IgD-negative memory B cell (primary cell): ENCODE data around the gene ABLIM1. TPM values are rescaled to one million over a fixed set of nuclear protein-coding genes. Genes with fewer than 3 reads are reported as not detected.

Experiments used
- H3K27ac Mint-ChIP-seq, 3 donors: one replicate each; pipeline ENCODE4 v1.8.0; 2020 to 2022; ENCODE audit warnings: mild to moderate bottlenecking in 3 of 3, mixed read lengths in 3 of 3, moderate library complexity in 1 of 3
- H3K27me3 Mint-ChIP-seq: one replicate; pipeline ENCODE4 v1.8.0; 2021; ENCODE audit warnings: mixed read lengths
- H3K36me3 Mint-ChIP-seq: one replicate; pipeline ENCODE4 v1.8.0; 2020; ENCODE audit warnings: mild to moderate bottlenecking, mixed read lengths
- H3K4me1 Mint-ChIP-seq, 3 donors: one replicate each; pipeline ENCODE4 v1.8.0; 2020 to 2022; ENCODE audit warnings: mixed read lengths in 3 of 3, mild to moderate bottlenecking in 1 of 3
- H3K4me3 Mint-ChIP-seq, 4 donors: one replicate each; pipeline ENCODE4 v1.8.0; 2020 to 2022; ENCODE audit warnings: mild to moderate bottlenecking in 4 of 4, mixed read lengths in 4 of 4, moderate library complexity in 3 of 4
- H3K9me3 Mint-ChIP-seq, 3 donors: one replicate each; pipeline ENCODE4 v1.8.0; 2020 to 2021; ENCODE audit warnings: mixed read lengths in 3 of 3, mild to moderate bottlenecking in 1 of 3
- polyA plus RNA-seq: library from polyadenylated mRNA; unstranded; fragments of 300-500 nt; fragmentation: Illumina TruSeq; gene quantifications from one replicate; pipeline ENCODE4 v1.2.3, GENCODE V29; 2021

ABLIM1 gene
- polyA plus RNA-seq, 1 donor from 2014 or later = 115 TPM

DNA sequence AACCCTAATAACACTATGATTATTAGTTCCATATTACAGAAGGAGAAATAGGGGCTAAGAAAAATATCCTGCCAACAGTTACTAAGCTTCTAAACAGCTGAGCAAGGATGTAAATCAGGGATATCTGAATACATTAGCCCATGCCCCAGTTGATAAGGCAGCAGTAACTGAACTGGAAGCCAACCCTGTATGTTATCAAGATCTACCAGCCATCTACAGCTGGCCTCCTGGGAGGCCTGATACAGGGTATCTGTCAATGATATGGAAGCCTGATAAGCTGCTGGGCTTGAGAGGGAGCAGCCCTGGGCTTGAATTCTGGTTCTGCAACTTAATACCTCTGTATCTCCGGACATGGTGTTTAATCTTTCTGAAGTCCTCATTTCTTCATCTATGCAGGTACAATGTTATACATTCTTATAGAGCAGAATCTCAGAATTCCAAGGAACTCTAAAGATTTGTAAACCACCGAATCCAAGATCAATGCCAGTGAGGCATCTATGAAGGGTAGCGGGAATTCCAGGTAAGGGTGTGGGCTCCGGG, 215.9 kb downstream of the ABLIM1 start:
- H3K9me3 Mint-ChIP-seq = no peaks in the 10 kb centered on the region
- H3K4me1 Mint-ChIP-seq = no peaks in the 10 kb centered on the region
- H3K4me3 Mint-ChIP-seq = no peak overlapping the region
- peaks cover 24% of the 10 kb centered on the region for H3K36me3 Mint-ChIP-seq
- no peaks in the 10 kb centered on the region for H3K27me3 Mint-ChIP-seq
- H3K27ac Mint-ChIP-seq = no peak overlapping the region

DNA sequence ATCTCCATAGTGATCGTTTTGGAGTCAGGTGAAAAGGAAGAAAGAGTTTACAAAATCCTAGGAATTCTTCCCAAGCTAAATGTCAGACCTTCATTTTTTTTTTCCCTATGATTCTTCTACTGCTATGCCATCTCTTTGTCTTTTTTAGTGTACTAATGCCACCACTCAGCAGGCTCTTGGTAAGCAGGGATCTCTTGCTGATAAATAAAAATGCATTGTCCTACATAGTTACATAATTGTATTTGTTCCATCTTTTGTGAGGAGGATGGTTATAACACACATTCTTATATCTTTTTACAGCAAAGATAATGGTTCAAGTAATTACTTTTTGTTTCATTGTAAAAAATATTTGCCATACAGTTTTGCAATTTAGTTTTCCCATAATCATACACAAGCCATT, 217.0 kb downstream of the ABLIM1 start:
- H3K27me3 Mint-ChIP-seq = no peaks in the 10 kb centered on the region
- peaks cover 29% of the 10 kb centered on the region for H3K36me3 Mint-ChIP-seq
- H3K27ac Mint-ChIP-seq = no peak overlapping the region
- H3K9me3 Mint-ChIP-seq = no peaks in the 10 kb centered on the region
- no peaks in the 10 kb centered on the region for H3K4me1 Mint-ChIP-seq
- H3K4me3 Mint-ChIP-seq = no peak overlapping the region

DNA sequence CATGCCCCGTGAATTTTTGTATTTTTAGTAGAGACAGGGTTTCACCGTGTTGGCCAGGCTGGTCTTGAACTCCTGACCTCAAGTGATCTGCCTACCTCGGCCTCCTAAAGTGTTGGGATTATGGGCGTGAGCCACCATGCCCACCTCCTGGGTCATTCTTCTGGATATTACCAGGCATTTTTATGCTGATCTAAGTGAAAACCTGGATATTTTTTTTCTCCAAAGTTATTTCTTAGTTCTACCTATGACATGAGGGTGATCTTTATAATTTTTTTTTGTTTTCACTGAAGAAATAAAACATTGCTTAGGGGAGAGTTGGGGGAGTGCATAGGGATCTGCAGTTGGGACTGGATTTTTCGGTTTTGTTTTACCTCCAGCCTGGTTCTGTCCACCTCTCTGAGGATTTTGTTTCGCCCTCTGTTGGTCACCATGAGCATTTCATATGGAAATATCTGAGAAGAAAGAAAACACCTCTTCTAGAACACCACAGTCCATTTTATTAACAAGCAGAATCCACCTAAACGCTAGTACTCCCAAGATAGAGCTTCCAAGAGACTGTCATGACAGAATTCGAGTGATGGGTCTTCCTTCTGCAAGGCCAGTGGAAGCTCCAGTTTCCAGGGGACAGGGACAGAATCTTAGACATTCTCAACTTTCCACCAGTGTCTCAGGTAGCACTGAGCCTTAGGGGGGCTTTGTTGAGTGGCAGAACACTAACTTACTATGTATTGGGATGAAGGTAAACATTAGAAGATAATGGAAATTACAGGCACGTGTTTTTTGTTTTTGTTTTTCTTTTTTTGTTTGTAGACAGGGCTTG, 220.4 kb downstream of the ABLIM1 start:
- H3K4me1 Mint-ChIP-seq = no peaks in the 10 kb centered on the region
- no peaks in the 10 kb centered on the region for H3K27me3 Mint-ChIP-seq
- no peak overlapping the region for H3K4me3 Mint-ChIP-seq
- H3K36me3 Mint-ChIP-seq = peaks cover 33% of the 10 kb centered on the region
- H3K27ac Mint-ChIP-seq = peak overlapping the region in 1 of 3 donors; percentile 27
- H3K9me3 Mint-ChIP-seq = no peaks in the 10 kb centered on the region

DNA sequence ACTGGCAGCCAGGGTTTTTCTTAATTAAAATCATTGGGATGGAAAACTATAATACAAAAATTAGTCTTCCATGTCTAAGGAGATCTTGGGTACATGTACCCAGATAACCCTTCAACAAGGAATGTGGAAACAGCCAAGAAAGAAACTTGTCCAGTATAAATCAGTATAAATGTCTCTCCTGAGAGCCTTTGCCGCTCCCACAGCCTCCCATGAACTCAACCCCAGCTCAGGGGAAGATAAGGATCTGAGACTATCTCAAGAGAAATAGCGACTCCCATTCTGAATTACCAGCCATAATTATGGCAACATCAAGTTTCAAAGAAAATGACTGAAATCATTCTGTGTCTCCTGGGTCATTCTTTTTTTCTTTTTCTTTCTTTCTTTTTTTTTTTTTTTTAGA, 221.1 kb downstream of the ABLIM1 start:
- Mint-ChIP-seq H3K4me3 (no peak overlapping the region), H3K27ac (no peak overlapping the region), H3K36me3 (peaks cover 33% of the 10 kb centered on the region), H3K9me3 (no peaks in the 10 kb centered on the region), H3K27me3 (no peaks in the 10 kb centered on the region), H3K4me1 (peaks cover 0 to 2% (median 0%) of the 10 kb centered on the region in 3 donors)

DNA sequence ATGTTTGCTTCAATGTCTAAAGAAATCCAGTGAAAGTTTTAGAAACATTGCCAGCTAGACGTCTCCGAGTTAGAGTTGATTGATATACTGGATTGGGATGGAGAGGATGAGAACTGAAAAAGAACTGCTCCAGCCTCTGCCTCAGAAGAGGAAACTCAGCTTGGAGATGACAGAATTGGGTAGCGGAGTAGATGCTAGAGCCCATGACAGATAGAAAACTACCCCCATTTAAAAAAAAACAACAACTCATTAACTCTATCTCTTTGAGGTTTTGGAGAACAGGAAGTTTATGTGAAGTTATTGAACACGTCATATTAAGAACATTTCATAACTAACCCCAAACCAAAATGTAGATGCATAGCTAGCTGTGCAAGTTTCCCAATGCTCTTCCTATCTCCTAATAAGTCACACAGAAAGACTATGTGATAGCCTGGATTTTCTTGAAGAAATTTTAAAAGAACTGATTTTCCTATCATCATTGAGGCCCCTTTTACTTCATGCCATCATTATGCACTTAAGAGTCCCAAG, 225.4 kb downstream of the ABLIM1 start:
- Mint-ChIP-seq H3K4me3 (no peak overlapping the region), H3K27ac (no peak overlapping the region), H3K36me3 (peaks cover 14% of the 10 kb centered on the region), H3K4me1 (peaks cover 0 to 2% (median 0%) of the 10 kb centered on the region in 3 donors), H3K27me3 (no peaks in the 10 kb centered on the region), H3K9me3 (no peaks in the 10 kb centered on the region)

DNA sequence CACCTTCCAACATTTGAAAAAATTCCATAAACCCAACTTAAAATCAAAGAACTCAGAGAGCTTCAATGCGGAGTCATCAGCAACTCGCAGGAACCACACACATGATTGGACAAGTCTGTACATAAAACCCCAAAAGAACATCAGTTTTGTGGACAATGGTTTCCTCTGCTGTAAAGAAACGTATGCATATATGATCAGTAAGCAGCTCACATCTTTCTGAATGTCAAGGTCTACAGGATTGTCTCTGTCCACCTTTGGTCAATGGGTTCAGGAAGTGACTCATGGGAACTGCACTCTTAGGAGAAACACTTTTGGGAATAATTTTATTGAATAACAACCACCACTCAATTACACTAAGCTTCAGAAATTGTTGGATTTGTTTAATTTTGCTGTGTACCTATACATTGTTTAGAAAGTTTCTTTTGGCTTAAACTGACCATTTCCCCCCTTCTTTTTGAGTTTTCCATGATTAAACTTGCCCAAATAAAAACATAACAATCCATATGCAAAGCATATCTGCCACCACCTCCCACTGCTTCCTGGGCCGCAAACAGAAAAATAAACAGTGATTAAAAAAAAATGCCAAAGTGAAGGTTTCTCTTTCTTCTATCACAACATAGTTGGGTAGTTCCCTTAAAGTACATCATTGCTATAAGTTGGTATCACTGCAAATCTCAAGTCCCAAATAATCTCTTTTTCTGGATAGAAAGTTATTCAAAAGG, 226.5 kb downstream of the ABLIM1 start:
- Mint-ChIP-seq H3K27ac (no peak overlapping the region), H3K4me1 (peaks cover 0 to 2% (median 0%) of the 10 kb centered on the region in 3 donors), H3K36me3 (peaks cover 14% of the 10 kb centered on the region), H3K27me3 (no peaks in the 10 kb centered on the region), H3K4me3 (no peak overlapping the region), H3K9me3 (no peaks in the 10 kb centered on the region)

DNA sequence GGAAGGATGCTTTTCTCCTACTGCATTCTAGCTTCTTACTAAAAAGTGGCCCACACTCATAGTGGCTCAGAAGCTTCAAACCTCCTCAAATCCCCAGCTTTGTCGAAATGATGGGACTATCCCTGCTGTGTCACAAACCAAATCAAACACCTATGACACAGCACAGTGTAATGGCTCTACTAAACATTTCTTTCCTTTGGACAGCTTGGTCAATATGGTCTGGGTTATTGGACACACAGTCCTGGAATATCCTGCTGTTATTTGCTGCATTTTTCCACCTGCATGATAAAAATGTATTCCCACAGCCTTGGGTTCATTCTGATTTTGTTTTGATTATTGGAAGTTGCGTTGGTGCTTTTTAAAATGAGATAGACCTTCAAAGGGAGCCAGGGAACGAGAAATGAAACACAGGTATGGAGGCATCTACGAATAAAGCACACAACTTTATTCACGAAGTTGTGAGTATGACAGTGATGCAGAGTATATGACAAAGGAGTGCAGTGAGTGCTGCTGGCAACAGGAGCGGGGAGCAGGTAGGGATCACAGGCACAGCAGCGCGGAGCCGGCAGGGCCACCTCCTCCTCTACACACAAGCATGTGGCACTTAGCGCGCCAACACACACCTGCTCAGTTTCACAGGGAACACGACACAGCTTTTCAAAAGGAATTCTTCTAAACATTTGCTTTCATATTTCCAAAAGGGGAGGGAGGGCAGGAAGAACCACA, 227.2 kb downstream of the ABLIM1 start:
- Mint-ChIP-seq H3K9me3 (no peaks in the 10 kb centered on the region), H3K27me3 (no peaks in the 10 kb centered on the region), H3K4me3 (no peak overlapping the region), H3K36me3 (peaks cover 9% of the 10 kb centered on the region), H3K4me1 (peaks cover 0 to 2% (median 0%) of the 10 kb centered on the region in 3 donors), H3K27ac (no peak overlapping the region)

DNA sequence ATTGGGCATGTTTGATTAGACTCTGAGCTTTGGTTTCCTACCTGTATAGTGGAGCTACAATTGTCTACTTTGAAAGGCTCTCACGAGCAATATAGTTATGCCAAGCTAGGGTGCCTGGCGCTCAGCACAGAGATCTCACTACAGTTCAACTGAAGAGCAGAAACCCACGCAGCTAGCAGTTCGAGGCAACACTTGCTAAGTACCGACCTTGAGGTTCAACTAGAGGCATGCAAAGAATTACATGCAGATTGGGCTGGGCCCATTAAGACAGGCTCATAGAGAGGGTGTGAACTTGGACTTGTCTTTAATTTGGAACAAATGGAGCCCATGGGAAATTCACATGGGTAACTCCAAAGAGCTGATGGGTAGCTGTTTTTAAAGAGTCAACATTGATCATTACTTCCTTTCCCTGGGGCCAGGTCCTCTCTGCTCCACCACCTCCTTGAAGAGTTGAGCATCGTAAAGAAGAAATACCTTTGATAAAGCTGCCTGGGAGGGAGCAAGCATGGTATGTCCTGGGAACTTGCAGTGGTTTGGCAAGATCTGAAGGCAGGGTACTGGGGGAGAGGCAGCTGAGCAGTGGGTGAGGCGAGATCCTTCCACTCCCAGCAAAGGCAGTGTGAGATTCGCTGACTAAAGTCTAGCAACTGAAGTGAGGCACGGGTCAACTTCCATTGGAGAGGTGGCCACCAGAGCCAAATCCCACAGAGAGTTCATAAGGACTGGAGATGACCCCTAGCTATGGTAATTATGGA, 228.3 kb downstream of the ABLIM1 start:
- Mint-ChIP-seq H3K27me3 (no peaks in the 10 kb centered on the region), H3K4me1 (peaks cover 0 to 2% (median 0%) of the 10 kb centered on the region in 3 donors), H3K36me3 (peaks cover 6% of the 10 kb centered on the region), H3K27ac (no peak overlapping the region), H3K9me3 (no peaks in the 10 kb centered on the region), H3K4me3 (no peak overlapping the region)

DNA sequence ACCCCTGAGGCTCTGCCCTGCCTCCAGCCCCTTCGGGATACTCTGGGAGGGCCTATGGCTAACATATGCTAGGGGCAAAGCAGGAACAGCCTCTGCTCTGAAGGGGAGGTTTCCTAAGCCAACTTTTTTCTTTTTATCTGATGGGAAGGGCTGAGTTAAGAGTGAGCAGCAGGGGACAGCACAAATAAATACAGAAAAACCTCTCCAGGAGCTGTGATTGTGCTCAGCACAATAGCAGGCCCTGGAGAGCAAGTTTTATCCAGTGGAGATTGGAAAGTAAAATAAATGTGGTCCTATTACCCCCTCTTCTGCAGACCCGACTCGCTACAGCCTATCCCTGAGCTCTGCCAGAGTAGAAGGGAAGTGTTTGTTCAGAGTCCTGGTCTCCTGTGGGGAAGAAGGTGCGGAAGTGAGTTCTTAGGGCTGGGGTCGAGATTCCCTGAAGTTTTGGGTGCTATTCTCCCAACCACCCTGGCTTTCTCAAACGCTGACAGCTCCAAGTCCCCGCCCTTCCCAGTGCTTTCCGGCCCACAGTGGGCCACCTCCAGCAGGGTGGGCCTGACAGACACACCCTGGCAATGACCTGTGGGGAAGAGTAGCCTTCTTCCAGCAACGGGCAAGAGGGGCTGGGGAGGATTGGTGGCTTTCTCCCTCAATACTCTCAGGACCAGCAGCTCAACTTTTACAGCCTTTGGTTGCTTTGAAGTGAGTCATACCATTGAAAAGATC, 230.8 kb downstream of the ABLIM1 start:
- H3K36me3 Mint-ChIP-seq = no peaks in the 10 kb centered on the region
- no peak overlapping the region for H3K27ac Mint-ChIP-seq
- H3K4me1 Mint-ChIP-seq = no peaks in the 10 kb centered on the region
- H3K9me3 Mint-ChIP-seq = no peaks in the 10 kb centered on the region
- no peak overlapping the region for H3K4me3 Mint-ChIP-seq
- H3K27me3 Mint-ChIP-seq = no peaks in the 10 kb centered on the region

DNA sequence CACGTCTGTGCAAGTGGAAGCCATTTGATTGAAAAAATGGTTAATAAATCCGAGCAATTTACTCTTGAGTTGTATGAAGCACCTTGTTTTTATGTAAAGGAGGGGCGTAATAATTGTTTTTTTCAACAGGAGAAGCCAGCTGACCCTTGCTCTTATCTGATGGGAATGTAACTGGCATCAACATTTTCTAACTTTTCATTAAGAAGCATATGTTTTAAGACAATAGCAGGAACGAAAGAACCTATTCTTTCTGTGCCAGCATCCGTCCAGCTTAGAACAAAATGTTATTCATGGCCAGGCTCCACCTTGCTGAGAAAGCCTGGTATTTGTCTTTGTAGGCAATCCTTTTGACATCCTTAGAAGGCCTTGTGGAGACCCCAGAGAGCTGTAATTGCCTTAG, 231.6 kb downstream of the ABLIM1 start:
- Mint-ChIP-seq H3K36me3 (no peaks in the 10 kb centered on the region), H3K4me1 (no peaks in the 10 kb centered on the region), H3K4me3 (no peak overlapping the region), H3K27ac (no peak overlapping the region), H3K27me3 (no peaks in the 10 kb centered on the region), H3K9me3 (no peaks in the 10 kb centered on the region)

DNA sequence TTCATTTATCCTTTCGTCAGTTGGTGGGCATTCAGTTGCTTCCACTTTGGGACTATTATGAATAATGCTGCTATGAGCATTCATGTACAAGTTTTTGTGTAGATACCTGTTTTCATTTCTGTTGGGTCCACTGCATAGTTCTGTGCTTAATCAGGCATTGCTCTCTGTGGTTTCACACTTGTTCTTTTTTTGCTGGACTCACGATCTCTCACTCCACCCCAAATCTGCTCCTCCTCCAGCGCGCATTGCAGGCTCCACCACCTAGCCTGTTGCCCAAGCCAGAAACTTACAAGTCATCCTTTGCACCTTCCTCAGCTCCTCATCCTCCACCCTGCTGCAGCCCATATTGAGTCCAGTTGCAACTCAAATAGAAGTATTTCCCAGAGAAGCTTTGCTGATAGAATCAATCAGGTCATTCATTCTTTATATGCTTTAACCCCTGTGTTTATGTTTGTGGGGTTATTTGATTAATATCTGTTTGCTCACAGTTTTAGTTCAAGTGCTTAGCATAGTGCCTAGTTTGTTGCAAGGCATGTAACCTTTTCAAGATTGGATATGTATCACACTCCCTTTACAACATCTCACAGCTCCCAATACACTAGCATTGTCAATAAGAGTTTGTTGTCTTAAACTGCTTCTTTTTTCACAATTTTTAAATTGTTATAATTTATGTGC, 237.1 kb downstream of the ABLIM1 start:
- H3K4me3 Mint-ChIP-seq = no peak overlapping the region

DNA sequence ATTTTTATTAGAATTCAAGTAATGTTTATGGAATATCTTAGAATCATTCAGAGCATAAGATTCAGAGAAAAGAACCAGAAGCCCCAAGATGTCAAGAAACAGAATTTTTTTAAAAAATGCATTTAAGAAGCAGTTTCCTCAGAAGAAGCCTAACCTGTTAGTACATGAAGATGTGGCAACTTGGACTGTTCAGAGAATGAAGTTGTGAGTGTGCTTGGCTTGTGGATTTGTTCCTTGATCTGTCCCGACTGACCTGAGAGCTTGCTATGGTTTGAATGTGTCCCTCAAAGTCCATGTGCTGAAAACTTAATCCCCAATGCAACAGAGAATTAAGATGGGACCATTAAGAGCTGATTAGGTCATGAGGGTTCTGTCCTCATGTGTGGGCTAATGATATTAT, 240.0 kb downstream of the ABLIM1 start:
- peaks cover 11% of the 10 kb centered on the region for H3K27me3 Mint-ChIP-seq
- H3K4me1 Mint-ChIP-seq = peaks cover 0 to 3% (median 2%) of the 10 kb centered on the region in 3 donors
- no peak overlapping the region for H3K27ac Mint-ChIP-seq
- H3K36me3 Mint-ChIP-seq = peaks cover 2% of the 10 kb centered on the region
- H3K4me3 Mint-ChIP-seq = no peak overlapping the region
- peaks cover 0 to 11% (median 3%) of the 10 kb centered on the region in 3 donors for H3K9me3 Mint-ChIP-seq

More for the DNA sequence above, 237.1 kb downstream of the ABLIM1 start:
- no peaks in the 10 kb centered on the region for H3K36me3 Mint-ChIP-seq
- H3K4me1 Mint-ChIP-seq = peaks cover 0 to 3% (median 2%) of the 10 kb centered on the region in 3 donors
- H3K27me3 Mint-ChIP-seq = peaks cover 5% of the 10 kb centered on the region
- peaks cover 0 to 11% (median 3%) of the 10 kb centered on the region in 3 donors for H3K9me3 Mint-ChIP-seq
- H3K27ac Mint-ChIP-seq = no peak overlapping the region
